GM12872 (cell line): ENCODE data around the gene FBLN5.

Source experiments
- TF ChIP-seq, protein P1 (sequence below): IDR thresholded peaks from 3 replicates; pipeline ENCODE4 v1.5.1; 2011; ENCODE audit warnings: low read depth, mild to moderate bottlenecking, low read length, moderate library complexity; ENCODE audit not compliant: insufficient read depth

Gene FBLN5

DNA sequence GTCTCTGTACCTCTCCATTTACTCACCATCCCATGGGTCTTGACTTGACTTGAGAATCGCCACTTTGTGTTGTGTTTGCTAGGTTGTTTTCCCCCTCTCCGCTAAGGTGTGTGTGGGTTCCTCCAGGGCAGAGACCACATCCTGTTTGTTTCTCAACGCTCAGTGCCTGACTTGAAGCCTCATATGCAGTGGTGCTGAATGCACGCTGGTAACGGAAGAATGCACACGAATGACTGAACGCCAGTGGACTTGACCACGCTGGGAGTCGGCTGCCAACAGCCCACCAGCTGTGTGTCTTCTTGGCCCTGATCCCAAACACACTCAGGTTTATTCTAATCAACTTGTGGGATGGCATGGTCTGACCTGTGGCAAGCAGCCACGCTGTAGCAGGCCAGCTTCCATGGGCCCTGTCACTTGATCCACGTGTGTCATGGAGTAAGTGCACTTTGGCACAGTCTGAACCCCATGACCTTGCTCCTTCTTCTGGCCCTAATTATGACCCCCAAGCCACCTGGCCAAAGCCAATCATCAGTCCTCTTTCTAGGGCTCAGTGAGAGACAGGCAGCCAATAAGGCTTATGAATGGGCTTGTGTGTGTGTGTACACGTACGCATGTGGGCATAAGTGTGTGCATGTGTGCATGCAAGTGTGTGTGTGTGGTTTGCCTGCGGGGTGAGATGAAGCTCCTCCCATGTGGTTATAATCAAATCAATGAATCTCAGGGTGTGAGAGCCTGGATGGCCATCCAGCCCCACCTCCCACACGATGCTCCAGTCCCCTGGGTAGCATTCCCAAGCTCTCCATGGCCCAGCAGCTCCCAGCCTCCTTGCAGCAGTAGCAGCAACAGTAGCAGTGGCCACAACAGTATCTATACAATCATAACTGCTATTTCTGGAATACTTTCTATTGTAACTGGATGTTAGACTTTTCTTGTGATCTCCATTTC is 73.8 kb downstream of the FBLN5 start:
- TF ChIP-seq, protein P1, sequence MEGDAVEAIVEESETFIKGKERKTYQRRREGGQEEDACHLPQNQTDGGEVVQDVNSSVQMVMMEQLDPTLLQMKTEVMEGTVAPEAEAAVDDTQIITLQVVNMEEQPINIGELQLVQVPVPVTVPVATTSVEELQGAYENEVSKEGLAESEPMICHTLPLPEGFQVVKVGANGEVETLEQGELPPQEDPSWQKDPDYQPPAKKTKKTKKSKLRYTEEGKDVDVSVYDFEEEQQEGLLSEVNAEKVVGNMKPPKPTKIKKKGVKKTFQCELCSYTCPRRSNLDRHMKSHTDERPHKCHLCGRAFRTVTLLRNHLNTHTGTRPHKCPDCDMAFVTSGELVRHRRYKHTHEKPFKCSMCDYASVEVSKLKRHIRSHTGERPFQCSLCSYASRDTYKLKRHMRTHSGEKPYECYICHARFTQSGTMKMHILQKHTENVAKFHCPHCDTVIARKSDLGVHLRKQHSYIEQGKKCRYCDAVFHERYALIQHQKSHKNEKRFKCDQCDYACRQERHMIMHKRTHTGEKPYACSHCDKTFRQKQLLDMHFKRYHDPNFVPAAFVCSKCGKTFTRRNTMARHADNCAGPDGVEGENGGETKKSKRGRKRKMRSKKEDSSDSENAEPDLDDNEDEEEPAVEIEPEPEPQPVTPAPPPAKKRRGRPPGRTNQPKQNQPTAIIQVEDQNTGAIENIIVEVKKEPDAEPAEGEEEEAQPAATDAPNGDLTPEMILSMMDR, result no peak

GRCh38 chr14:91872517-91873470 is 74.7 kb downstream of the FBLN5 start:
- TF ChIP-seq, protein P1, result no peak

- TF ChIP-seq, protein P1, result no peak
These were observed 75.4 kb downstream of the FBLN5 start for GRCh38 chr14:91872011-91872501.

- TF ChIP-seq, protein P1, result no peak
These were observed 76.6 kb downstream of the FBLN5 start for GRCh38 chr14:91870890-91871289.

DNA sequence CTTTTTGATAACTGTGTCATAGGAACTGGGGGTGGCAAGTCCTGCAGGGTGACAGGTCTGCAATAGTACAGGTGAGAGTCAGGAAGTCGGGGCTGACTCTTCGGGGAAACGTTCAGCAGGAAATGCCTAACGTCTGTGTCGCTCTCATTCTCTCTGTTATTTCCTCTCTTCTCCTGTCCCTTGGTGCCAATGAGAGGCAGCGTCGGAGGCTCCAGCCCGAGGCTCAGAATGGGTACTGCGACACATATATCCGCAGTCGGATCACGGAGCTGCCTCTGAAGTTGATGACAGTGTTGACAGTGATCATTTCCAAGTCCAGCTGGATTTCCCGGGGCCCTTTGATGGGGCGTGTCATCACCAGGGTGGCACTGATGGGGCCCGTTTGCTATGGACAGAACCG is 77.5 kb downstream of the FBLN5 start:
- TF ChIP-seq, protein P1, result no peak

- TF ChIP-seq, protein P1, result no peak
These were observed 77.9 kb downstream of the FBLN5 start for GRCh38 chr14:91869556-91869955.
